ENCODE measurements around the gene NPAS3. TPM values are rescaled to one million over a fixed set of nuclear protein-coding genes. Genes with fewer than 3 reads are reported as not detected.

Gene NPAS3
- total and polyA plus RNA-seq, 2 of the 8 experiments (the other 6 are each of a cell fraction or from before 2014, with no cell fraction given) = 0.11 to 0.60 TPM

GRCh38 chr14:33477797-33478196 lies 539.1 kb downstream of the NPAS3 start (continued):
- TF ChIP-seq TCF12 (IDR thresholded peaks at IDR 0.05; ENCODE audit: low read depth, low read length) = no peak

All from H1 (cell line).